A673 (cell line): Measurements from ENCODE around the gene CCDC134. TPM values are rescaled to one million over a fixed set of nuclear protein-coding genes. Genes with fewer than 3 reads are reported as not detected.
A peak's percentile ranks its signal among the peaks of the same experiment; 100 is the strongest.

Experiments used
- BruUV-seq: library from RNA; stranded (reverse); fragments of 400-500 nt; replicated peaks from 2 replicates; lab custom pipeline; 2021; lab: Mats Ljungman, UMichigan
- CTCF ChIA-PET: fragments of 300-600 bp; sonication (Branson Sonifier 250); formaldehyde crosslinking; loops from one replicate; lab custom pipeline; 2022; ENCODE audit warnings: antibody characterized with exemption; lab: Charles Lee
- POLR2A ChIA-PET: fragments of 300-600 bp; sonication (Branson Sonifier 250); formaldehyde crosslinking; loops from one replicate; lab custom pipeline; 2022; ENCODE audit warnings: antibody characterized with exemption; ENCODE audit not compliant: low non-redundant PET; lab: Charles Lee
- DNase-seq: peaks from one replicate; pipeline ENCODE4 v3.0.0-alpha.2; 2015; ENCODE audit warnings: low spot score
- H3K27ac ChIP-seq: fragments of 200-600 bp; sonication (generic); 2 replicates; pipeline ENCODE4 v1.5.1; 2016; ENCODE audit warnings: mixed run types, low read depth, mild to moderate bottlenecking, mixed read lengths, antibody characterized with exemption, low read length; ENCODE audit not compliant: poor library complexity, severe bottlenecking
- H3K27me3 ChIP-seq: fragments of 200-600 bp; sonication (generic); replicated peaks from 2 replicates; pipeline ENCODE4 v1.6.1; 2017; ENCODE audit warnings: mixed run types, low read depth, mild to moderate bottlenecking, mixed read lengths, antibody characterized with exemption, low read length; ENCODE audit not compliant: insufficient read depth, poor library complexity
- H3K36me3 ChIP-seq: fragments of 200-600 bp; sonication (generic); 2 replicates; pipeline ENCODE4 v1.6.1; 2016; ENCODE audit warnings: mixed run types, mild to moderate bottlenecking, mixed read lengths, antibody characterized with exemption, low read length; ENCODE audit not compliant: insufficient read depth, poor library complexity, severe bottlenecking
- H3K4me1 ChIP-seq: fragments of 200-600 bp; sonication (generic); 2 replicates; pipeline ENCODE4 v1.6.1; 2017; ENCODE audit warnings: mixed run types, mild to moderate bottlenecking, mixed read lengths, antibody characterized with exemption, low read length; ENCODE audit not compliant: insufficient read depth, poor library complexity, severe bottlenecking
- H3K4me3 ChIP-seq: fragments of 200-600 bp; sonication (generic); 2 replicates; pipeline ENCODE4 v1.5.1; 2016; ENCODE audit warnings: low read depth, mixed run types, mild to moderate bottlenecking, mixed read lengths, low read length; ENCODE audit not compliant: poor library complexity, severe bottlenecking
- H3K9me3 ChIP-seq: fragments of 200-600 bp; sonication (generic); 2 replicates; pipeline ENCODE4 v1.6.1; 2016; ENCODE audit warnings: mixed run types, low read depth, mild to moderate bottlenecking, mixed read lengths, antibody characterized with exemption, low read length; ENCODE audit not compliant: poor library complexity, severe bottlenecking
- CTCF ChIP-seq: fragments of 300-800, 200-600 bp; sonication (generic); conservative IDR thresholded peaks from 2 replicates; pipeline ENCODE4 v1.5.1; 2017; ENCODE audit warnings: low read depth, mild to moderate bottlenecking, antibody characterized with exemption, low read length, moderate library complexity, mixed read lengths
- EZH2 ChIP-seq: fragments of 200-600 bp; sonication (generic); IDR thresholded peaks from 2 replicates; pipeline ENCODE4 v1.6.1; 2017; ENCODE audit warnings: borderline replicate concordance, low read depth, mild to moderate bottlenecking, mixed read lengths, antibody characterized with exemption, low read length; ENCODE audit not compliant: poor library complexity, severe bottlenecking
- intact Hi-C: fragments of 100-400 bp; cut with micrococcal nuclease; formaldehyde crosslinking; loops from one replicate; pipeline ENCODE4 v1.10.0; 2022; ENCODE audit not compliant: unreplicated experiment
- total RNA-seq: library from RNA; stranded (reverse); gene quantifications from 2 replicates; pipeline ENCODE4 v1.2.3, GENCODE V29; 2021

CCDC134 gene
- total RNA-seq, 1 experiment from 2014 or later = 27.4 TPM

DNA sequence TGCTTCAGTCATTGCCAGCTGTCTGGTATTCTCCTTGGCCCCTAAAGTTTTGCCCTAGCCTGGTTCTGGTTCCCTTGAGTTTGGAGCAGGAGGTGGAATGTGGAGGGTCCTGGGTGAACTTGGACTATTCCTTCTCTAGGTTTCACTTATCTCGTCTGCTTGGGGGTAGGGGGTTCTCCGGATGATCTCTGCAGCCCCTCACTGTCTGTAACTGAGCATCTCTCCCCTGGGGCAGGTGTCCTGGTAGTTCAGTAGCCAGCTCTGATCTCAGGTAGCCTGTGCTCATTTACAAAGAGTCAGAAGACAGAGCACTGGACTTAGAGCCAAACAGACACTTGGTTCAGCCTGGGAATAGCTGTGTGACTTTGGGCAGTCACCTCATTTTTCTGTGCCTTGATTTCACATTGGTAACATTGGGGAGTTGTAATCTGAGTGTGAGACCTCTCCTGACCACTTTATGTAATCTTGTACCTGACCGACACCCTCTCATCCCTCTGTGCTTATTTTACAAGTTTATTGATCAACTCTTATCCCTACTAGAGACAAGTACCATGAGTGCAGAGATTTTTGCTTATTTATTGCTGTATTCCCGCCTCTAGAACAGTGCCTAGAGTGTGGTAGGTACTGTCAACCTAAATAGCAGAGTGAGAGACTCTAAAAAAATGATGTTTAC lies 804 bp downstream of the CCDC134 start:
- CTCF ChIA-PET = interaction anchor here (1.9 kb wide), 1 partner anchor 55 kb away, joined by 8 read pairs; no protein-coding TSS in a partner anchor
- no peaks in the 10 kb centered on the region for H3K9me3 ChIP-seq

DNA sequence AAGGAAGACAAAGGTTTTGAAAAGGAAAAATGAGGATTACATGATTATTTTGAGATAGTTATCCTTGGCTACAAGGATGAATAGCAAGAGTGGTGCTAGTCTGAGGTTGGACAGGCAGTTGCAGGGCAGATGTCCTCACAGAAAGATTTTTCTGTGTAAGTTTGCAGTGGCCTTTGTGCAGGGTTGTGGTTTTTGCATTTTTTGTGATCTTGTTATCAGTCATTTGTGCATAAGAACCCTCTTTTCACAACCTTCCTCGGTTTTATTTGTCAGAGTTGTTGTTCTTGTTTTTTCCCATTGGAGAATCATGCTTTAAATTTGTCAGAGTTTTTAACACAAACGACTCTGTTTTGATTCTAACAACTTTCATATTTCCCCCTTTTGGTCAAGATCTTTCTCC lies 1.4 kb downstream of the CCDC134 start:
- TF ChIP-seq EZH2 (no peak), CTCF (no peak)
- Histone ChIP-seq H3K27ac (peak overlapping the region; percentile 95), H3K27me3 (no peaks in the 10 kb centered on the region), H3K4me3 (peak overlapping the region; percentile 96), H3K36me3 (no peaks in the 10 kb centered on the region), H3K9me3 (no peaks in the 10 kb centered on the region), H3K4me1 (peaks cover 17% of the 10 kb centered on the region)
- no peak for DNase-seq
- BruUV-seq = no TSS peak
- POLR2A ChIA-PET = no interaction called here
- CTCF ChIA-PET = no interaction called here
- intact Hi-C loops = no loop called here

More for the DNA sequence above, 804 bp downstream of the CCDC134 start:
- Histone ChIP-seq H3K4me3 (peak overlapping the region; percentile 96), H3K27ac (peak overlapping the region; percentile 95), H3K27me3 (no peaks in the 10 kb centered on the region), H3K4me1 (peaks cover 17% of the 10 kb centered on the region), H3K36me3 (no peaks in the 10 kb centered on the region)
- BruUV-seq = TSS peak; percentile 70
- TF ChIP-seq CTCF (no peak), EZH2 (no peak)
- POLR2A ChIA-PET = no interaction called here
- no peak for DNase-seq
- intact Hi-C loops = no loop called here

GRCh38 chr22:41805639-41806038 lies 5.2 kb downstream of the CCDC134 start:
- Histone ChIP-seq H3K27ac (no peak overlapping the region), H3K4me1 (peaks cover 9% of the 10 kb centered on the region), H3K27me3 (no peaks in the 10 kb centered on the region), H3K4me3 (no peak overlapping the region), H3K36me3 (no peaks in the 10 kb centered on the region), H3K9me3 (no peaks in the 10 kb centered on the region)
- ChIA-PET POLR2A (no interaction called here), CTCF (interaction anchor here (0.6 kb wide), 1 partner anchor 83 kb away, joined by 7 read pairs; no protein-coding TSS in a partner anchor)
- intact Hi-C loops = no loop called here
- DNase-seq = no peak
- no TSS peak for BruUV-seq
- TF ChIP-seq EZH2 (no peak), CTCF (no peak)
